B cell (primary cell): ENCODE measurements around the gene MRPS34.

Experiments used
- EZH2 ChIP-seq: IDR thresholded peaks from 2 replicates; pipeline ENCODE4 v1.6.1; 2012; ENCODE audit warnings: borderline replicate concordance, low read depth, mild to moderate bottlenecking, moderate library complexity, low read length; ENCODE audit not compliant: insufficient read depth, poor library complexity, severe bottlenecking
- TF ChIP-seq, protein P1 (sequence below): fragments of 200-600 bp; IDR thresholded peaks from one replicate; pipeline ENCODE4 v1.8.0; 2022; ENCODE audit warnings: antibody characterized with exemption, mild to moderate bottlenecking

DNA sequence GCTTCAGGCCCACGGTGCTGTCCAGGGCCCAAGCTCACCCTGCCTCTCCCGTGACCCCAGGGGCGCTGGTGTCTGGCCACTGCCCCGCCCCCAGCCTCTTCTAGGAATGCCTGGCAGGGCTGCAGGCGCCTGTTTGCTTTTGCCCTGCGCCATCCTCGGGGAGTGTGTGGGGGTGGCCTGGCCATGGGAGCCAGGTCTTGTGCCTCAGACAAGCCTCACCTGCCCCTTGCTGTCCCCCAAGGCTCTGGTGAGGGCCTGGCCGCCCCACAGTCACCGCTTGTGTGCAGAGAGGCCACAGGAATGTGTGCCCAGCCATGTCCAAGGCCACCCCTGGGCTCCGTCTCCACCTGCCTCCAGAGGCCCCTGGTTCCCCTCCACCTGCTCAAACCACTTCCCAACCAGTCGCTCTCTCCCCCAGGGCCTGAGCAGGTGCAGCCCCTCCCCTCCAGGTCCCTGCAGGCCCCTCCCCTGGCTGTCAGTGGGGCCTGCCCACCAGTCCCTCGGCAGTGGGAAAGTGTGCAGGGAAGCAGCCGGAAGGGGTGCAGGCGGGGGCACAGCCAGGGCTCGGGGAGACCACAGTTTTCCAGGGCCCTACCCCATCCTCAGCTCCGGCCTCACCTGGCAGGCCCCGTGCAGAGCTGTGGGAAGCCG lies 21.4 kb upstream of the MRPS34 start:
- TF ChIP-seq, protein P1, sequence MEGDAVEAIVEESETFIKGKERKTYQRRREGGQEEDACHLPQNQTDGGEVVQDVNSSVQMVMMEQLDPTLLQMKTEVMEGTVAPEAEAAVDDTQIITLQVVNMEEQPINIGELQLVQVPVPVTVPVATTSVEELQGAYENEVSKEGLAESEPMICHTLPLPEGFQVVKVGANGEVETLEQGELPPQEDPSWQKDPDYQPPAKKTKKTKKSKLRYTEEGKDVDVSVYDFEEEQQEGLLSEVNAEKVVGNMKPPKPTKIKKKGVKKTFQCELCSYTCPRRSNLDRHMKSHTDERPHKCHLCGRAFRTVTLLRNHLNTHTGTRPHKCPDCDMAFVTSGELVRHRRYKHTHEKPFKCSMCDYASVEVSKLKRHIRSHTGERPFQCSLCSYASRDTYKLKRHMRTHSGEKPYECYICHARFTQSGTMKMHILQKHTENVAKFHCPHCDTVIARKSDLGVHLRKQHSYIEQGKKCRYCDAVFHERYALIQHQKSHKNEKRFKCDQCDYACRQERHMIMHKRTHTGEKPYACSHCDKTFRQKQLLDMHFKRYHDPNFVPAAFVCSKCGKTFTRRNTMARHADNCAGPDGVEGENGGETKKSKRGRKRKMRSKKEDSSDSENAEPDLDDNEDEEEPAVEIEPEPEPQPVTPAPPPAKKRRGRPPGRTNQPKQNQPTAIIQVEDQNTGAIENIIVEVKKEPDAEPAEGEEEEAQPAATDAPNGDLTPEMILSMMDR, result no peak
- TF ChIP-seq EZH2, result no peak
